HEK293T (cell line): ENCODE results near the gene CBFA2T2.

ENCODE experiments used
- BHLHE40 ChIP-seq: fragments of 450-650 bp; IDR thresholded peaks from 2 replicates; pipeline ENCODE4 v1.6.1; 2016; ENCODE audit warnings: mild to moderate bottlenecking, moderate library complexity, borderline replicate concordance
- CTBP1 ChIP-seq: fragments of 450-650 bp; IDR thresholded peaks from 2 replicates; pipeline ENCODE4 v1.6.1; 2016; ENCODE audit warnings: borderline replicate concordance
- ELF4 ChIP-seq: fragments of 450-650 bp; IDR thresholded peaks from 2 replicates; pipeline ENCODE4 v1.6.1; 2017; ENCODE audit warnings: antibody characterized with exemption
- FOXA1 ChIP-seq: fragments of 450-650 bp; IDR thresholded peaks from 2 replicates; pipeline ENCODE4 v1.6.1; 2016; ENCODE audit warnings: mild to moderate bottlenecking
- FOXK2 ChIP-seq: fragments of 450-650 bp; IDR thresholded peaks from 2 replicates; pipeline ENCODE4 v1.6.1; 2016; ENCODE audit warnings: mild to moderate bottlenecking
- HDGF ChIP-seq: fragments of 450-650 bp; IDR thresholded peaks from 2 replicates; pipeline ENCODE4 v1.6.1; 2017; ENCODE audit warnings: antibody characterized with exemption, borderline replicate concordance
- LEF1 ChIP-seq: fragments of 450-650 bp; IDR thresholded peaks from 2 replicates; pipeline ENCODE4 v1.6.1; 2017; ENCODE audit warnings: mild to moderate bottlenecking, borderline replicate concordance
- NFRKB ChIP-seq: fragments of 450-650 bp; IDR thresholded peaks from 2 replicates; pipeline ENCODE4 v1.6.1; 2016; ENCODE audit warnings: mild to moderate bottlenecking, moderate library complexity
- PKNOX1 ChIP-seq: fragments of 450-650 bp; IDR thresholded peaks from 2 replicates; pipeline ENCODE4 v1.6.1; 2016
- SP1 ChIP-seq: fragments of 450-650 bp; IDR thresholded peaks from 2 replicates; pipeline ENCODE4 v1.6.1; 2017
- SUZ12 ChIP-seq: fragments of 450-650 bp; IDR thresholded peaks from 2 replicates; pipeline ENCODE4 v1.6.1; 2016; ENCODE audit warnings: mild to moderate bottlenecking
- TARDBP ChIP-seq: fragments of 450-650 bp; IDR thresholded peaks from 2 replicates; pipeline ENCODE4 v1.6.1; 2016
- ZNF384 ChIP-seq: fragments of 450-650 bp; IDR thresholded peaks from 2 replicates; pipeline ENCODE4 v1.6.1; 2016

- no peak for TF ChIP-seq LEF1
- TF ChIP-seq SP1 = no peak
- no peak for TF ChIP-seq BHLHE40
- TF ChIP-seq FOXK2 = no peak
- TF ChIP-seq TARDBP = no peak
- TF ChIP-seq PKNOX1 = no peak
- no peak for TF ChIP-seq SUZ12
- TF ChIP-seq FOXA1 = no peak
- TF ChIP-seq CTBP1 = no peak
- no peak for TF ChIP-seq ZNF384
- no peak for TF ChIP-seq NFRKB
- no peak for TF ChIP-seq HDGF
- TF ChIP-seq ELF4 = no peak
Measured at GRCh38 chr20:33578510-33578909, 88.6 kb downstream of the CBFA2T2 start.
